GM18505 (cell line): ENCODE results near the gene CYP4F8.

ENCODE experiments used
- ATAC-seq: cut with Tn5 transposase; IDR thresholded peaks from one replicate; pipeline ENCODE4 v1.9.1; 2021; ENCODE audit not compliant: unreplicated experiment
- POLR2A ChIP-seq: IDR thresholded peaks from 4 replicates; pipeline ENCODE4 v1.6.1; 2011; ENCODE audit warnings: borderline replicate concordance; ENCODE audit not compliant: insufficient read depth, insufficient read length; ENCODE audit errors: extremely low read depth

The CYP4F8 gene

DNA sequence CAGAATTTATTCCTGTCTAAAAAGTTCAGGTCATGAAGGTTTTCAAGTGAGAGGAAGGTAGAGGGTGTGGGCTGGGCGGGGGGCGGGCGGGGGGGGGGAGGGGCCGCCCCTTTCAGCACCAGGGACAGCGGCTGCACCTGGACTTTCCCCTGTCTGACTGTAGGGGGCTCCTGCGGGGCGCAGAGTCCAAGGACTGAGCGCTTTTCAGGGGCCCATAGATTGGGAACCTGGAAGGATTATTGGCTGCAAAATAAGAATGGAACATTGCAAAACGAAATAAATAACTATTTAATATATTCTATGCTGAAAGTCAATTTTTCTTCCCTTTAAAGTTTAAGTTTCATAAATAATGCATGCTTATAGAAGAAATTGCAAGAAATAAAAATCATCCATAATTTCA lies 16.8 kb downstream of the CYP4F8 start:
- no peak for TF ChIP-seq POLR2A
- no peak for ATAC-seq

- TF ChIP-seq POLR2A = no peak
- ATAC-seq = no peak
These were observed 18.2 kb downstream of the CYP4F8 start for GRCh38 chr19:15633082-15633835.

DNA sequence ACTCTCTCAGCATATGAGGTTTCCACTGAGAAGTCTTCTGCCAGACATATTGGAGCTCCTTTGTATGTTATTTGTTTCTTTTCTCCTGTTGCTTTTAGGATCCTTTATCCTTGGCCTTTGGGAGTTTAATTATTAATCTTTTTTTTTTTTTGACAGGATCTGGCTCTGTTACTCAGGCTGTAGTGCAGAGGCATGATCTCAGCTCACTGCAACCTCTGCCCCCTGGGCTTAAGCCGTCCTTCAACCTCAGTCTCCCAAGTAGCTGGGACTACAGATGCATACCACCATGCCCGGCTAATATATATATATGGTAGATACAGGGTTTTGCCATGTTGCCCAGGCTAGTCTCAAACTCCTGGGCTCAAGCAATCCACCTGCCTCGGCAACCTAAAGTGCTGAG lies 19.1 kb downstream of the CYP4F8 start:
- TF ChIP-seq POLR2A = no peak
- no peak for ATAC-seq

DNA sequence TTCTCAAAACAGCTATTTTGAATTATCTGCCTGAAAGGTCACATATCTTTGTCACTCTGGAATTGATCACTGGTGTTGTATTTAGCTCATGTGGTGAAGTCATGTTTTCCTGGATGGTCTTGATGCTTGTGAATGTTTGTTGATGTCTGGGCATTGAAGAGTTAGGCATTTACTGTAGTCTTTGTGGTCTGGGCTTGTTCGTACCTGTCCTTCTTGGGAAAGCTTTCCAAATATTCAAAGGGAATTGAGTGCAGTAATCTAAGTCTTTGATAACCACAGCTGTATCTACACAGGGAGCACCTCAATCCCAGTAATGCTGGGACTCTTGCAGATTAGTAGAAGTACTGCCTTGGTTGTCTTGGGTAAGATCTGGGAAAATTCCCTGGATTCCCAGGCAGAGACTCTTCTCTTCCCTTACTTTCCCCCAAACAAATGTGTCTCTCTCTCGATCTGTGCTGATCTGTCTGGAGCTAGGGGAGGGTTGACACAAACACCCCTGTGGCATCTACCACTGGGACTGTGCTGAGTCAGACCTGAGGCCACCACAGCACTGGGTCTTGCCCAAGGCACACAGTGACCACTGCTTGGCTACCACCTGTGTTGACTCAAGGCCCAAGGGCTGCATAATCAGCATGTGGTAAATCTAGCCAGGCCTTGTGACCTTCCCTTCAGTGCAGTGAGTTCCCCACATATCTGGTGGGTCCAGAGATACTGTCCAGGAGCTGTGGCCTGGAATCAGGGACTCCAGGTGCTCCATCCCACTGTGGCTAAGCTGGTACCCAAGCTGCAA lies 20.2 kb downstream of the CYP4F8 start:
- ATAC-seq = no peak
- TF ChIP-seq POLR2A = no peak

GRCh38 chr19:15636026-15636425 lies 21.0 kb downstream of the CYP4F8 start:
- TF ChIP-seq POLR2A = no peak
- ATAC-seq = no peak

GRCh38 chr19:15639596-15639995 lies 24.6 kb downstream of the CYP4F8 start:
- no peak for ATAC-seq
- TF ChIP-seq POLR2A = no peak

DNA sequence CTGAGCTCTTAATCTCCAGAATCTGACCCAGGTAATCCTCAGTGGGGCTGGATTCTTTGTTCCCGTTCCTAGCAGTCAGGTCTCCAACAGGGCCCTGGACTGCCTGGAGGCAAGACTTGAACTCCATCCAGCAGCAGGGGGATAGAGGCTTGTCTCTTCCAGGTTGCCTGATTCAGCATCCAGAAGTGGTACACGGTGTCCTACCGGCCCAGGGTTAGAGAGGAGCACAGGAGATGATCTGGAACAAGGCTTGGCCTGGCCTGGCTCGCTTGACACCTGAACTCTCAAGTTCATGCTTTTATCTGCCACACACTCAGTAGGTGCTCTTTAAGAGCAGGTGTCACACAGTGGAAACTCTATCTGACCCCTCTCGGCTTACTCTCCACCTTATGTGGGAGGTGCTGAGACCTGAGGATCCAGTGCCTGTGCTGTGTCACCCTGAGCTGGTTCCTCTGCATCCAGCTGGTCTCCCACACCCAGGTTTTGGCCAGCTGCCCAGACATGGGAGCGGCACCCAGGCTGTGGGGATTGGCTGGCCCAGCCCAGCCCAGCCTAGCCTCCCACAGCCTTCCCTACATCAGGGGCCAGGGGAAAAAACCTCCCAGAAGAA lies 25.4 kb downstream of the CYP4F8 start, which contains the start of gene CYP4F3:
TSS of gene CYP4F3 (plus strand) at position 604 of the 610 bp plus-strand sequence. CDS start 519 bp downstream, outside the sequence.
- ATAC-seq = no peak
- no peak for TF ChIP-seq POLR2A

- ATAC-seq = no peak
- TF ChIP-seq POLR2A = no peak
These were observed 26.0 kb downstream of the CYP4F8 start for GRCh38 chr19:15640904-15641597.

DNA sequence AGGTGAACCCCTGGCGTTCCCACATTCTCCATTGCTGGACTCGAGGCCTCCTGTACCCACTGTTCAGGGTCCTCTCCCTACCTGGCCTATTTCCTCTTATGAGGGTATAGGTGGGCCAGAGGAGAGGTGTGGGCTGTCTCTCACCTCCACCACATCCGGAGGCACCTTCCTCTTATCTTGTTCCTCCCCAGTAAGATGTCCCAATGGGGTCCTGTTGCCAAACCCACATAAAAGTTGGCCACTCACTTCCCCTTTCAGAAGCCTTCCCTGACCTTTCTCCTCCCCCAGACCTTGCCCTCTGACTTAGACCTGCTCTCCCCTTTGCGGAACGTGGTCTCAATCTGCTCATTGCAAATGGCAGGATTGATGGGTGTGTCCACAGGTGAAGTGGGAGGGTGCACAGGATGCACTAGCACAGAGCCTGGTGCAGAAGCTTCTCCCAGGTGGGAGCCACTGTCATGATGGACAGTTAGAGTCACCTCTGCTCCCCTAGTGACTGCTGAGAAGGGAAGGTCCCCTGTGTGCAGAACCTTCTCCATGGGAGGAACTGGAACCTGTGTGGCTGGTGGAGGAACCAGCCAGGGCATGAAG lies 27.0 kb downstream of the CYP4F8 start:
- no peak for ATAC-seq
- TF ChIP-seq POLR2A = no peak

- ATAC-seq = no peak
- no peak for TF ChIP-seq POLR2A
These were observed 27.8 kb downstream of the CYP4F8 start for GRCh38 chr19:15642807-15643206.

DNA sequence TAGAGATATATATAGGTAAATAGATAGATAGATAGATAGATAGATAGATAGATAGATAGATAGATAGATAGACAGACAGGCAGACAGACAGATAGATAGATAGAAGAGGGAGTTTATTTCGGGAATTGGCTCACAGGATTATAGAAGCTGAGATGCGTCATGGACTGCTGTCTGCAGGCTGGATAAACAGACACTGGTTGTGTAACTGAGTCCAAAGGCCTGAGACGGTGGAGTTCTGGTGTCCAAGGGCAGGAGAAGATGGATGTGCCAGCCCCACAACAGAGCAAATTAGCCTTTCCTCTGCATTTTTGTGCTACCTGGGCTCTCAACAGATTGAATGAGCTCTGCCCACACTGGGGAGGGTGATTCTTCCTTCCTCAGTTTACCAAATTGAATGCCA lies 28.4 kb downstream of the CYP4F8 start:
- no peak for ATAC-seq

DNA sequence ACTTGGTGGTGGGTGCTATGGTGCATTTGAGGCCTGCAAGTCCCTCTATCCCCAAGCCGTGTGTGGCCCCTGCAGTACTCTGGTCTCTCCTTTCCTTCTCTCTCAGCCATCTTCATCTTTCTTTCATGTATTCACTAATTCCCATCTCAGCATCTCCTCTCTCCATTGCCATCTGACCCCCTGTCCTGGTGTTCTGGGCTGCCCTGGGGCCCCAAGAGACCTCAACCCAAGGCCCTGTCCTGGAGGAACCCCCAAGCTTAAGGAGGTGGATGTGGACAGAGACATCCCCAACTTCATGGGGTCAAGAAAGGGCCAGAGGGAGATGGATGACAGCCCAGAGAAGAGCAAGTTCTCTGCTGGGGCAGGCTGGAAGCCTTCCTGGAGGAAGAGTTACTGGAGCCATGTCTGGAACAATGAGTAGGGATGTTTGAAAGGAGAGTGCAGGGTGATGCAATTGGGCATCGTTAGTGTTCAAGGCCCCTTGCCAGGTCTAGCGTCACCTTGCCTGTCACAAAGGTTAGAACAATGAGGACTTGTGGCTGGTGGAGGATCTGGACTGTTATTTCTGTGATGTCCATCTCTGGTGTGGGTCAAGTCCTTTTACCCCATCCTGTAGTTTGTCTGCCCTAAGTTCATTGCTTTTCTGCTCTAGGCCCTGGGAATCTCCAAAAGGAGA lies 29.2 kb downstream of the CYP4F8 start:
- no peak for TF ChIP-seq POLR2A
- ATAC-seq = no peak

More for the DNA sequence above, 28.4 kb downstream of the CYP4F8 start:
- TF ChIP-seq POLR2A = no peak
